Hair follicular keratinocyte (primary cell): ENCODE measurements around the gene PKM. TPM values are rescaled to one million over a fixed set of nuclear protein-coding genes. Genes with fewer than 3 reads are reported as not detected.

ENCODE experiments used
- total RNA-seq: library from RNA; depleted of rRNA; stranded (reverse); fragments of >200 nt; gene quantifications from 2 replicates; pipeline ENCODE4 v1.2.3, GENCODE V29; 2015

The PKM gene
- 1,490 and 1,984 TPM in 2 replicates for total RNA-seq

DNA sequence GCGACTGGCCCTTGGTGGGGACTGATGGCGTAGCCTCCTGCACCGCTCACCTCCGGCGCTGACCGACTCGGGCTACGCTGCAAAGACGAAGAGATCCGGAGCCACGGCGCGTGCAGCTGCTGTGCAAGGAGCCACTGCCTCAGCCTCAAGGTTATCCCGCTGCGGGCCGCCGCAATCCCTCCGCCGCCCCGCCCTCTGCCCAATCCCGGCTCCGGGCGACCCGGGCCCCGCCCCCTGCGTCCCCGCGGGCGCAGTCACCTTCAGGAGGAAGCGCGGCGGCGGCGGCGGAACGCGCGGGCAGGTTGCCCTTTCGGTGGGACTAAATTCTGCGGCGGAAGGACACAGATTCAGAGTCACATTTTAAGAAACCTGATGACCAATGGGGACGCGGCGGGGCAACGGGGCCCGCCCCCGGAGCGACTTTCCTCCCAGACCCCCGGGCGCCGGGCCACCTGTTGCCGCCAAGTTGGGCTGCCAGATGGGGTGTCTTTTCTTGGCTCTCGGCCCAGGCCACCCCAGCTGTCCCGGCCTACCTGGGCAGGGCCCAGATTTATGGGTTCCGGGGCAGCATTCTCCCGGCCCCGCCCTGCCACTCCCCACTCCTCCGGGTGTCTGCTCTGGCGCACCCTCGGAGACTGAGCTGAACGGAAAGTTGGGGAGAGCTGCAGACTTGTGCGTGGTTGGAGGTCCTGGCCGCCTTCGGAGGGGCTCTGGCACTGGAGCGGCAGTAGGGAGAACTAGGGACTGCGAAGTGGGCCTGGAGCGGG lies at the start of gene PKM:
Gene PKM, minus strand, starts transcription at position 125 of the 767 bp plus-strand sequence. CDS start 12,093 bp downstream, outside the sequence.

DNA sequence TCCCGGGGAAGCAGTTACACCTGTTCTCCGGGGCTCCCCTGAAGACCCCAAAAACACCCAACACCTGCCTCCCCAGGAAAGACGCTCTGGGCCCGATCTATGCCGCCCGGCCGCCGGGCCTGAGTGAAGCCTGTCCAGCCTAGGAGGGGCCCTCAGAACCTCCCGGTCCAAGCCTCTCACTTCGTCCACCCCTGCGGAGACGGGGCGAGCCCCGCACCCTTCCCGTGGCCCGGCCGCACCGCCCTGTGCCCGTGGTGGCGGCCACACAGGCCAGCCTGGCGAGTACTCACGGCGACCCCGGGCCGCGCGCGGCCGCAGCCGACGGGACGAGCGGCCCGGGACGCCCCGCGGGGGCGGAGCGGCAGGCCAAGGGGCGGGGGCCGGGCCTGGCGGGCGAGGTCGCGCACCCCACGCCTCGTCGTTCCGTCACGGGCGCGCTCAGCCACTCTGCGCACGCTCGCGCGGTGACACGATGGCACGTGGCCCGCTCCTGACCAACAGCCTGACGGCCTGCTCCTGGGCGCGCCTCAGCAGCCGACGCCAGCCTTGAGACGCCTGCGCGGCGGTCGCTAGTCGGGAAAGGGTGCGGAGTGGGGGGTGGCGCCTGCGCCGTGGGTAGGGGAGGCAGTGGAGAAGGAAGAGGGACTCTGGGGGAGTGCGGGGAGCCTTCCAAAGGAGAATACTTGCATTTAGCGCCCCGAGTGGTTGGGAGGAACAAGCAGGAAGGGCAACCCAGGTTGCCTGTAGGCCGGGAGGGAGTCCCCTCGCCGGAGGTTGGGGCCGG lies 41.4 kb upstream of the PKM start, which contains the start of gene PARP6:
Gene PARP6, minus strand, starts transcription at position 342 of the 784 bp plus-strand sequence. CDS start 5,077 bp downstream, outside the sequence.

DNA sequence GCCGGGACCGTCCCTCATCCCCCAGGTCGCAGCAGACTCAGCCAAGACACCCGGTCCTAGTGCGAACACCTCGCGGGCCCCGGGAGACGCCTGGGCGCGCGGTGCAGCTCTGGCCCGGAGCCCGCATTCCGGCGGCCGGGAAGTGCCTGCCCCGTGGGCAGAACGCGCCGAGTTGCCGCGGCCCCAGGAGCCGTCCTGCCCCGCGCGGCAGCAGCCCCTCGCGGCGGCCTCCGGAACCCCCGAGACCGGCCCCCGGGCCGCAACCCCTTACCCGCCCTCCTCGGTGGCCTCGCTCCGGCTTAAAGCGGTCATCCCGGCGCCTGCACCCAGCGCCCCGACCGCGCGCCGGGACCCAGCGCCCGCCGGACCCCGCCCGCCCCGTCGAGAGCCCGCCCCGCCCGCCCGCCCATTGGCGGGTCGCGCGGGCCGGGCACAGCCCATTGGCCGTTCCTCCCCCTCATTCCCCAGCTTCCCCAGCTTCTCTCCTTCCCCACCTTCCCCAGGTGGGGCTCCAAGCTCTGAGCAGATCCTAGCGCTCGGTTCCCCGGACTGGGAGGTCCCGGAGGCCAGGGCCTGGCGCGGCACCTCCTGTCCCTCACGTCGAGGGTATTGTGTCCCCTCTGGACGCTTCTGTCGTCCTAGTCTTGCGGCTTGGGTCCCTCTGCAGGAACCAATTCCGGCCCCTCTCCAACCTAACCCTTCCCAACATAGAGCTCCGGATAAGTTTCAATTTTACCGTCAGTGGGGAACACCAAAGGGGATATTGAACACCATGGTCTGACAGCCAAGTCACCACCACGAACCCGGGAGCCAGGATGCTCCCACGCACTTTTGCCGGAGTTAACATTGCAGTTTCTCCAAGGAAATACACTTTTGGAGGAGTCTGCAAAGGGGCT lies 33.3 kb downstream of the PKM start, which contains the start of gene GRAMD2A:
Gene GRAMD2A, minus strand, starts transcription at position 328 of the 896 bp plus-strand sequence.

Other genes starting within 250 kb of the PKM start
- 8.5 and 18.9 TPM in 2 replicates for gene MYO9A, start 113.0 kb downstream of the PKM start, total RNA-seq
- 2.3 and 2.4 TPM in 2 replicates for gene SENP8, start 112.8 kb downstream of the PKM start, total RNA-seq
- 4.5 and 7.5 TPM in 2 replicates for gene GRAMD2A, start 33.4 kb downstream of the PKM start, total RNA-seq
- 16.4 and 21.5 TPM in 2 replicates for gene PARP6, start 41.4 kb upstream of the PKM start, total RNA-seq
- not detected in 2 replicates for gene CELF6, start 89.0 kb upstream of the PKM start, total RNA-seq
- 58.7 and 70.4 TPM in 2 replicates for gene HEXA, start 144.8 kb upstream of the PKM start, total RNA-seq
- not detected in 2 replicates for gene TMEM202, start 167.1 kb upstream of the PKM start, total RNA-seq
- 32.1 and 34.1 TPM in 2 replicates for gene ARIH1, start 243.1 kb upstream of the PKM start, total RNA-seq